ENCODE data around the gene FCHSD2. TPM values are rescaled to one million over a fixed set of nuclear protein-coding genes. Genes with fewer than 3 reads are reported as not detected.

Gene FCHSD2
- total RNA-seq, 1 donor from 2014 or later: 18.9 TPM

- no peaks in the 10 kb centered on the region for H3K27me3 ChIP-seq (ENCODE audit: insufficient read depth, low read length)
- FAIRE-seq (no peak), DNase-seq (ENCODE audit: low read depth) (no peak)
- H3K9me3 ChIP-seq (ENCODE audit: insufficient read depth, low read depth, low read length): no peaks in the 10 kb centered on the region
- peak overlapping the region; percentile 40 for H3K4me3 Mint-ChIP-seq (ENCODE audit: unreplicated experiment)
- peaks cover 5% of the 10 kb centered on the region for H3K36me3 Mint-ChIP-seq (ENCODE audit: low read depth, unreplicated experiment)
- peaks cover 3% of the 10 kb centered on the region for H3K27me3 Mint-ChIP-seq (ENCODE audit: low read depth, unreplicated experiment)
- no peak overlapping the region for H3K27ac ChIP-seq (ENCODE audit: low read depth, low read length)
- no peaks in the 10 kb centered on the region for H3K4me1 ChIP-seq (ENCODE audit: insufficient read depth, low read length)
- H3K9me3 Mint-ChIP-seq (ENCODE audit: unreplicated experiment): no peaks in the 10 kb centered on the region
- H3K36me3 ChIP-seq (ENCODE audit: insufficient read depth, low read length): no peaks in the 10 kb centered on the region
- H2AFZ ChIP-seq (ENCODE audit: low read depth, low read length): no peak overlapping the region
- peaks cover 6% of the 10 kb centered on the region for H3K4me1 Mint-ChIP-seq (ENCODE audit: low read depth, unreplicated experiment)
- no peak overlapping the region for H3K27ac Mint-ChIP-seq (ENCODE audit: unreplicated experiment)
- H4K20me1 ChIP-seq (ENCODE audit: insufficient read depth, low read length): no peaks in the 10 kb centered on the region
- no peak overlapping the region for H3K4me3 ChIP-seq (ENCODE audit: insufficient read depth, low read depth, low read length)
- H3K9ac ChIP-seq (ENCODE audit: low read length): no peak overlapping the region
- no peak for TF ChIP-seq EZH2 (IDR thresholded peaks at IDR 0.05; ENCODE audit: insufficient read depth, low read length)
- TF ChIP-seq, protein P1, sequence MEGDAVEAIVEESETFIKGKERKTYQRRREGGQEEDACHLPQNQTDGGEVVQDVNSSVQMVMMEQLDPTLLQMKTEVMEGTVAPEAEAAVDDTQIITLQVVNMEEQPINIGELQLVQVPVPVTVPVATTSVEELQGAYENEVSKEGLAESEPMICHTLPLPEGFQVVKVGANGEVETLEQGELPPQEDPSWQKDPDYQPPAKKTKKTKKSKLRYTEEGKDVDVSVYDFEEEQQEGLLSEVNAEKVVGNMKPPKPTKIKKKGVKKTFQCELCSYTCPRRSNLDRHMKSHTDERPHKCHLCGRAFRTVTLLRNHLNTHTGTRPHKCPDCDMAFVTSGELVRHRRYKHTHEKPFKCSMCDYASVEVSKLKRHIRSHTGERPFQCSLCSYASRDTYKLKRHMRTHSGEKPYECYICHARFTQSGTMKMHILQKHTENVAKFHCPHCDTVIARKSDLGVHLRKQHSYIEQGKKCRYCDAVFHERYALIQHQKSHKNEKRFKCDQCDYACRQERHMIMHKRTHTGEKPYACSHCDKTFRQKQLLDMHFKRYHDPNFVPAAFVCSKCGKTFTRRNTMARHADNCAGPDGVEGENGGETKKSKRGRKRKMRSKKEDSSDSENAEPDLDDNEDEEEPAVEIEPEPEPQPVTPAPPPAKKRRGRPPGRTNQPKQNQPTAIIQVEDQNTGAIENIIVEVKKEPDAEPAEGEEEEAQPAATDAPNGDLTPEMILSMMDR (IDR thresholded peaks at IDR 0.05; ENCODE audit: insufficient read depth, low read depth, low read length): no peak
- no peaks in the 10 kb centered on the region for H3K79me2 ChIP-seq (ENCODE audit: insufficient read depth, low read length)
- no peak overlapping the region for H3K4me2 ChIP-seq (ENCODE audit: low read length)
Measured at GRCh38 chr11:72829884-72830533, 312.1 kb downstream of the FCHSD2 start.

- Mint-ChIP-seq H3K4me3 (ENCODE audit: unreplicated experiment) (no peak overlapping the region), H3K9me3 (ENCODE audit: unreplicated experiment) (no peaks in the 10 kb centered on the region), H3K27me3 (ENCODE audit: low read depth, unreplicated experiment) (peaks cover 3% of the 10 kb centered on the region), H3K36me3 (ENCODE audit: low read depth, unreplicated experiment) (peaks cover 9% of the 10 kb centered on the region), H3K27ac (ENCODE audit: unreplicated experiment) (no peak overlapping the region), H3K4me1 (ENCODE audit: low read depth, unreplicated experiment) (peaks cover 6% of the 10 kb centered on the region)
- Histone ChIP-seq H3K9me3 (ENCODE audit: insufficient read depth, low read depth, low read length) (no peaks in the 10 kb centered on the region), H3K4me3 (ENCODE audit: insufficient read depth, low read depth, low read length) (no peak overlapping the region), H3K27ac (ENCODE audit: low read depth, low read length) (no peak overlapping the region), H4K20me1 (ENCODE audit: insufficient read depth, low read length) (no peaks in the 10 kb centered on the region), H3K79me2 (ENCODE audit: insufficient read depth, low read length) (no peaks in the 10 kb centered on the region), H3K27me3 (ENCODE audit: insufficient read depth, low read length) (no peaks in the 10 kb centered on the region), H3K9ac (ENCODE audit: low read length) (no peak overlapping the region), H3K4me2 (ENCODE audit: low read length) (no peak overlapping the region), H3K36me3 (ENCODE audit: insufficient read depth, low read length) (no peaks in the 10 kb centered on the region), H3K4me1 (ENCODE audit: insufficient read depth, low read length) (no peaks in the 10 kb centered on the region), H2AFZ (ENCODE audit: low read depth, low read length) (no peak overlapping the region)
- DNase-seq (ENCODE audit: low read depth) (no peak), FAIRE-seq (no peak)
- TF ChIP-seq EZH2 (IDR thresholded peaks at IDR 0.05; ENCODE audit: insufficient read depth, low read length): no peak
- TF ChIP-seq, protein P1 (IDR thresholded peaks at IDR 0.05; ENCODE audit: insufficient read depth, low read depth, low read length): no peak
Measured at GRCh38 chr11:72829178-72829577, 312.9 kb downstream of the FCHSD2 start.

DNA sequence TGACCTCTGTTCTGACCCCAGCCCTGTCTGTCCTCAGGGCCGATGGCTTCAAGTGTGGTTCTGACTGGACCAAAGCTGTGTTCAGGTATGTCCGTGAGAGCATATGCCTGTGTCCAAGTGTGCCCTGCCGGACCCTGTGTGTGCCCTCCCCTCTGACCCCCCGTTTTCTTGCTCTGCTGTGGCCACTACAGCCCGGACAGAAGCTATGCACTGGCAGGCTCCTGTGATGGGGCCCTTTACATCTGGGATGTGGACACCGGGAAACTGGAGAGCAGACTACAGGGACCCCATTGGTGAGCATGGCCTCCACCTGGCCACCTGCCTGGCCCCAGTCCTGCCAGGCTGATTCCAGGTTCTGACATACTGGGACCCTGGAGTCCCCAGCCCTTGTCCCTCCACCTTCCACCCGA lies 313.4 kb downstream of the FCHSD2 start:
- no peaks in the 10 kb centered on the region for H3K9me3 Mint-ChIP-seq (ENCODE audit: unreplicated experiment)
- no peak overlapping the region for H3K27ac Mint-ChIP-seq (ENCODE audit: unreplicated experiment)
- H3K27me3 Mint-ChIP-seq (ENCODE audit: low read depth, unreplicated experiment): peaks cover 4% of the 10 kb centered on the region
- DNase-seq (ENCODE audit: low read depth) (no peak), FAIRE-seq (no peak)
- Histone ChIP-seq H3K79me2 (ENCODE audit: insufficient read depth, low read length) (no peaks in the 10 kb centered on the region), H3K27ac (ENCODE audit: low read depth, low read length) (no peak overlapping the region), H4K20me1 (ENCODE audit: insufficient read depth, low read length) (no peaks in the 10 kb centered on the region), H3K4me2 (ENCODE audit: low read length) (no peak overlapping the region), H3K9me3 (ENCODE audit: insufficient read depth, low read depth, low read length) (no peaks in the 10 kb centered on the region), H3K4me3 (ENCODE audit: insufficient read depth, low read depth, low read length) (no peak overlapping the region), H3K36me3 (ENCODE audit: insufficient read depth, low read length) (no peaks in the 10 kb centered on the region), H3K4me1 (ENCODE audit: insufficient read depth, low read length) (no peaks in the 10 kb centered on the region), H3K9ac (ENCODE audit: low read length) (no peak overlapping the region), H2AFZ (ENCODE audit: low read depth, low read length) (no peak overlapping the region), H3K27me3 (ENCODE audit: insufficient read depth, low read length) (no peaks in the 10 kb centered on the region)
- TF ChIP-seq, protein P1 (IDR thresholded peaks at IDR 0.05; ENCODE audit: insufficient read depth, low read depth, low read length): no peak
- no peak for TF ChIP-seq EZH2 (IDR thresholded peaks at IDR 0.05; ENCODE audit: insufficient read depth, low read length)
- H3K4me3 Mint-ChIP-seq (ENCODE audit: unreplicated experiment): no peak overlapping the region
- peaks cover 9% of the 10 kb centered on the region for H3K36me3 Mint-ChIP-seq (ENCODE audit: low read depth, unreplicated experiment)
- peaks cover 4% of the 10 kb centered on the region for H3K4me1 Mint-ChIP-seq (ENCODE audit: low read depth, unreplicated experiment)

All from astrocyte (in vitro differentiated cells and primary cell).